ENCODE measurements around the gene IGDCC3. TPM values are rescaled to one million over a fixed set of nuclear protein-coding genes. Genes with fewer than 3 reads are reported as not detected.

Gene IGDCC3
- total RNA-seq, 2 donors from 2014 or later: not detected

- DNase-seq: no peak
- Histone ChIP-seq H3K4me3 (no peak overlapping the region), H3K36me3 (replicated peaks in 1 of 2; ENCODE audit: insufficient read depth in 1 of 2, low read depth in 2 of 2) (no peaks in the 10 kb centered on the region), H3K4me1 (no peaks in the 10 kb centered on the region), H3K9me3 (no peaks in the 10 kb centered on the region), H3K27me3 (no peaks in the 10 kb centered on the region), H3K27ac (no peak overlapping the region)
- ATAC-seq: no peak
- TF ChIP-seq CTCF (IDR thresholded peaks at IDR 0.05) (no peak), POLR2A (IDR thresholded peaks at IDR 0.05) (no peak)
- 12 to 40% methylated on average over 3 of the region's 3 CpGs for WGBS, 2 donors
- intact Hi-C loops (cut with DNase I): no loop called here
These were observed 66.0 kb downstream of the IGDCC3 start for GRCh38 chr15:65311760-65312159.

- ATAC-seq (no peak), DNase-seq (no peak)
- H3K4me1 ChIP-seq: no peaks in the 10 kb centered on the region
- no peaks in the 10 kb centered on the region for H3K36me3 ChIP-seq (replicated peaks in 1 of 2; ENCODE audit: insufficient read depth in 1 of 2, low read depth in 2 of 2)
- WGBS, 2 donors: 85 to 94% methylated on average over 10 of the region's 10 CpGs
- no peak overlapping the region for H3K27ac ChIP-seq
- intact Hi-C loops (cut with DNase I): no loop called here
- no peaks in the 10 kb centered on the region for H3K27me3 ChIP-seq
- TF ChIP-seq POLR2A (IDR thresholded peaks at IDR 0.05): no peak
- TF ChIP-seq CTCF (IDR thresholded peaks at IDR 0.05): no peak
- H3K9me3 ChIP-seq: no peaks in the 10 kb centered on the region
- no peak overlapping the region for H3K4me3 ChIP-seq
These were observed 67.2 kb downstream of the IGDCC3 start for GRCh38 chr15:65310431-65311137.

GRCh38 chr15:65309882-65310418 lies 67.9 kb downstream of the IGDCC3 start:
- peaks cover 5% of the 10 kb centered on the region for H3K4me1 ChIP-seq
- 82 to 91% methylated on average over 8 to 12 of the region's 12 CpGs for WGBS, 2 donors
- H3K27ac ChIP-seq: no peak overlapping the region
- TF ChIP-seq CTCF (IDR thresholded peaks at IDR 0.05) (no peak), POLR2A (IDR thresholded peaks at IDR 0.05) (no peak)
- H3K9me3 ChIP-seq: no peaks in the 10 kb centered on the region
- H3K27me3 ChIP-seq: no peaks in the 10 kb centered on the region
- no peak for DNase-seq
- no peak overlapping the region for H3K4me3 ChIP-seq
- ATAC-seq: no peak
- no peaks in the 10 kb centered on the region for H3K36me3 ChIP-seq (replicated peaks in 1 of 2; ENCODE audit: insufficient read depth in 1 of 2, low read depth in 2 of 2)
- intact Hi-C loops (cut with DNase I): no loop called here

- ATAC-seq (no peak), DNase-seq (no peak)
- Histone ChIP-seq H3K27me3 (no peaks in the 10 kb centered on the region), H3K4me3 (no peak overlapping the region), H3K9me3 (no peaks in the 10 kb centered on the region), H3K4me1 (peaks cover 15% of the 10 kb centered on the region), H3K27ac (no peak overlapping the region), H3K36me3 (replicated peaks in 1 of 2; ENCODE audit: insufficient read depth in 1 of 2, low read depth in 2 of 2) (no peaks in the 10 kb centered on the region)
- TF ChIP-seq CTCF (IDR thresholded peaks at IDR 0.05) (no peak), POLR2A (IDR thresholded peaks at IDR 0.05) (no peak)
- intact Hi-C loops (cut with DNase I): no loop called here
- 83 to 91% methylated on average over 6 of the region's 6 CpGs for WGBS, 2 donors
These were observed 69.8 kb downstream of the IGDCC3 start for GRCh38 chr15:65307978-65308377.

- no peak for DNase-seq
- Histone ChIP-seq H3K4me3 (no peak overlapping the region), H3K27ac (no peak overlapping the region), H3K36me3 (replicated peaks in 1 of 2; ENCODE audit: insufficient read depth in 1 of 2, low read depth in 2 of 2) (no peaks in the 10 kb centered on the region), H3K4me1 (peaks cover 15% of the 10 kb centered on the region), H3K27me3 (no peaks in the 10 kb centered on the region), H3K9me3 (no peaks in the 10 kb centered on the region)
- intact Hi-C loops (cut with DNase I): no loop called here
- ATAC-seq: no peak
- TF ChIP-seq POLR2A (IDR thresholded peaks at IDR 0.05): no peak
- TF ChIP-seq CTCF (IDR thresholded peaks at IDR 0.05): no peak
These were observed 71.3 kb downstream of the IGDCC3 start for GRCh38 chr15:65306551-65306950.

Data from body of pancreas (tissue), 4 donors.